Left kidney (tissue), 2 donors: ENCODE measurements around the gene LRP6. TPM values are rescaled to one million over a fixed set of nuclear protein-coding genes. Genes with fewer than 3 reads are reported as not detected.

Experiments
- DNase-seq: peaks from one replicate; pipeline ENCODE4 v3.0.0-alpha.2; 2013
- polyA plus RNA-seq: library from polyadenylated mRNA; unstranded; fragments of 120-200 nt; gene quantifications from one replicate; pipeline ENCODE4 v1.2.1, GENCODE V29; 2013; ENCODE audit not compliant: insufficient read length

LRP6 gene
- polyA plus RNA-seq, 1 donor: 68.9 TPM

DNA sequence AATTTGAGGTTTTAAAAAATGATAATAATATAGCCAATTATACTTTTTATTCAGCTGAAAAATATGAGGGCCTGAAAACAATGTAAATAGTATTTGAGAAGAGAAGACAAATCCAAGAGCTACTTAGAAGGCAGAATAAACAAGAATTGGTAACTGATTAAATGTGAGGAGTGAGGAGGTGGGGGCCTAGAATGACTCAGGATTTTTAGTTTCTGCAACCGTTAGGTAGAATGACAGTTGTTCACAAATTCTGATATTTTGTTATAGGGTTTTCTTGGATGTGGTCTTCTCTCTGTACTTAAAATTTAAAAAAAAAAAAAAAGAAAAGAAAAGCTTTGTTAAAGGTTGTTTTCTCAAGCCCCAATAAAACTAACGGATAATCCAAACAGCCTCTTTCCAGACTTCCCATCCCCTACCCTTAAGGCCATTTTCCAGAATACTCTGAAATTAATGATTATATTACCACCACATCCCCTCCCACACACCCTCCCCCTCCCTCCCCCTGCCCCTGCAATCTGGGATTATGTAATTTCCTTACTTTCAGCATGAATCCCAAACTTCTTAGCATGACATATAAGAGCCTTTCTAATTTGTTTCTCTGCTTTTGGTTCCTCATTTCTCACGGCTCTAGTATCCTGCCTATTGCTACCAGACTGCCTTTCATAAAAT is 50.4 kb downstream of the LRP6 start:
- DNase-seq: no peak

- DNase-seq: no peak
Measured at GRCh38 chr12:12214635-12215131, 52.2 kb downstream of the LRP6 start.

DNA sequence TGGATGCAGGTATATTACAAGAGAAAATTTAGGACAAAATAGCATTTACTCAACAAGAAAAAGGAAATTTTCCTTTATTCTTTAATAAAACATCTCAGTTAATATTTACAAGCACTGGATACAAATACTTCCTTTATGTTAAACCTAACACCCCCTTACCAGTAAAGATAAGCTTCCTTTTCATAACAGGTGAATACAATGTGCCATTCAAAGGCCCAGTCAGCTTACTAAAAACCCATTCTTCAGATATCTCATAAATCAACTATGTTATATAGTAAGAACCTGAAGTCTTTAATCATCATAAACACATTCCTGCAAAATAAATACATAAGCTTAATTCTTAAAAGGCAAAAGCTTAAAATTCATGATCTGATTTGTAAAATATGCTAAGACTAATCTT is 52.6 kb downstream of the LRP6 start:
- DNase-seq: no peak

DNA sequence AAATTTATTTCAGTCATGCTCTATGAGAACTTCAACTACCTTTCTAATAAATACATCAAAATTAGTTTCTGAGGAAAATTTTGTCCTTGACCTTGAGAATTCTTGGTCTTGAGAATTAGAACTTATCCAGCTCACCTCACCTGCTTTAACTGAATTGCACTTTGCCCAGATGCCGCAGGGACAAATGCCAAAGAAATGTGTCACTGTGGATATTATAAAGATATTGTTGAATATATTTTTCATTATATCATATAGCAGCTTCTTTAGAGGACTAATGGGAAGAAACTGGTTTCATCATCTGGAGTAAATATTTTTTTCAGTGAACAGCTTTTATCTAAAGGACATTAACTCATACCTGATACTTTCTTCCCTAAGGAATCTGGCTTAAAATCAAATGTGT is 54.1 kb downstream of the LRP6 start:
- no peak for DNase-seq

DNA sequence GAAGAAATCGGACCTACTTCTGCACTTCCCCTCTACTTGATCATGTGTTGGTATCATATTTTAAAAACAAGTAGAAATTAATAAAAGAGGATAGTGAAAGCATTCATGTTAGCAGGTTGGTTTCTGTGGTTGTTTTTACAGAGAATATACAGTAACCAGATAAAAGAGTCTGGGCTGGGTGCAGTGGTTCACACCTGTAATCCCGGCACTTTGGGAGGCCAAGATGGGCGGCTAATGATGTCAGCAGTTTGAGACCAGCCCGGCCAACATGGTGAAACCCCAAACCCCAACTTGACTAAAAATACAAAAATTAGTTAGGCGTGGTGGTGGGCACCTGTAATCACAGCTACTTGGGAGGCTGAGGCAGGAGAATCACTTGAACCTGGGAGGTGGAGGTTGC is 55.9 kb downstream of the LRP6 start:
- DNase-seq: no peak

DNA sequence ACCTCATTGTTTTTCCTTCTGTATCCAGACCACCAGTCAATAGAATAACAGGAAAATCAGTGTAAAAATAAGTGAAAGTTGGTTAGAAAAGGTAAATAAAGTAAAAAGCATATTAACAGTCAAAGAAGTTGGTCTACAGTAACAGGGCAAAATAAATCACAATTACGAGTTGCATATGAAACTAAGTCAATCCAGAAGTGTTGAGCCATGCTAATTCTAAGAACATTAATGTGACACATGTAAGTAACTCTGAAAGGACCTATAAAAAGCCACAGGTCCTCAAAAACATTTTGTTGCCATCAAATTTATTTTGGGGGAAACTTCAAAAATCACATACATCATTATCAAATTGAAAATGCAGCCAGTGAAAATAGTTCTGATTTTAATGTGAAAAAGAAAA is 56.4 kb downstream of the LRP6 start:
- DNase-seq: no peak

GRCh38 chr12:12209675-12210074 is 57.2 kb downstream of the LRP6 start:
- DNase-seq: no peak

DNA sequence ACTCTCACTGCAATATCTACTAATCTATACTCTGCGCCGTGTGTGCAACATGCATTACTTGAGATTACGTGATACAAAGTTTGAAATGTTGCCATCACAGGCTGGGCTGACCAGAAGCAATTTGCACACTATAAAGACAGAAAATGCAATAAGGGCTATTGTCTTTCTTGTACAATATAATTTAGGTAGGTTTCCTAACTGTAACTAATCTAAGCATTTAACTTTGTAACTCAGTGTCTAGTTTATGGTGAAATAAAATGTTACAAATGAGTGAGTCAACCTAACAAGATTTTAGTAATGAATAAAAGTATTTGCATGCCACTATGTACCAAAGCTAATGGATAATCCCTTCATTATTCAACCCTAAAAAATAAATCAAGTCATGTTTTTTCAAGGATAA is 57.8 kb downstream of the LRP6 start:
- no peak for DNase-seq

DNA sequence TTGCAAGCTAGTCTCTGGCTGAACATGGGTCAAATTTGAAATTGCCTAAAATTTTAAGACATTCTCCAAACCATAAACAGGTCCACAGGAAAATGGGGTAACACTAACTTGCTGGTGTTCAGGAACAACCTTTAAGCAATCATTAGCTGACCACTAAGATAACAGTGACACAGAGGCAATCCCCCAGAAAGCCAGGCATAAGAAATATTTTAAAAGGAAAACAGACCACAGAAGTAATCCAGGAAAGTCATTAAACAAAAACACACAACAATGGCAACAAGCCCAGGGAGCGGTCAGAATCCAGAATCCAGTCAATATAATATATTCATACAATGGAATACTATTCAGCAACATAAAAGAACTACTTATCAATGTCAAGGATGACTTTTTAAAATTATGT is 59.1 kb downstream of the LRP6 start:
- DNase-seq: no peak

- DNase-seq: no peak
Measured at GRCh38 chr12:12206776-12207388, 60.0 kb downstream of the LRP6 start.

DNA sequence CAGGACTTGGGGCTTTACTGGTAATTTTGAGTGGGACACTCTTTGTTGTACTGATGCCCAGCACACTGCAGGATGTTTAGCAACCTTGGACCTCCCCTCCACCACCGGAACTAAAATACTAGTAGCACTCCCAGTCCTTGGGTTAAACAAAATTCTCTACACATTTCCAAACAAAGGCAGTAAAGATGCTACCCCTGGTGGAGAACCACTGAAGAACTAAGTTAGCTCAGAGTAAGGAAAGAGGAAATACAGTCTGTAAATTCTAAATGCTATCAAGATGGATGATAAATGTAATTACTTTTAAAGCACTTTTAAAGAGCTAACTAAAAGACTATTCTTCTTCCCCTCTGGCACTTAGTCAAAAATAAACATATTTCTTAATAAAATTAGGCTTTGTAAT is 64.1 kb downstream of the LRP6 start:
- no peak for DNase-seq

- no peak for DNase-seq
Measured at GRCh38 chr12:12202105-12202504, 64.7 kb downstream of the LRP6 start.

- DNase-seq: no peak
Measured at GRCh38 chr12:12201274-12201758, 65.5 kb downstream of the LRP6 start.

DNA sequence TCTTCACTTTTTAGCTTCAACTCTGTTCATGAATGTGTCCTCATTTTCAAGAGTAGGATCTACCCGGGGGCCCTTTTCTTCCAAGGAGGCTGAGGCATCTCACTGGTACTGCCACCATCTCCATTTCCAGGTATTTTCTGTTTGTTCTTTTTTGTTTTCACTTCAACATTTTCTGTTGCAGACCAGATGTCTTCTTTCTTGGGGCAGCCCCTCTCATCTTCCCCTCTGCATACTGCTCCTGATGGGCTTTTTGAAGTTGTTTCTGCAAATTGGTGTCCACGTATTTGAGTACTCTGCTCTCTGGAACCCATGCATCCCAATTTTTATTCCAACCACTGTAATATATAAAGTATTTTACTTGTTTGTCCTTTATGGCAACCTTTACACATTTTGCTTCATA is 66.5 kb downstream of the LRP6 start:
- no peak for DNase-seq

- DNase-seq: no peak
Measured at GRCh38 chr12:12198124-12198523, 68.7 kb downstream of the LRP6 start.

- DNase-seq: no peak
Measured at GRCh38 chr12:12197128-12197527, 69.7 kb downstream of the LRP6 start.

DNA sequence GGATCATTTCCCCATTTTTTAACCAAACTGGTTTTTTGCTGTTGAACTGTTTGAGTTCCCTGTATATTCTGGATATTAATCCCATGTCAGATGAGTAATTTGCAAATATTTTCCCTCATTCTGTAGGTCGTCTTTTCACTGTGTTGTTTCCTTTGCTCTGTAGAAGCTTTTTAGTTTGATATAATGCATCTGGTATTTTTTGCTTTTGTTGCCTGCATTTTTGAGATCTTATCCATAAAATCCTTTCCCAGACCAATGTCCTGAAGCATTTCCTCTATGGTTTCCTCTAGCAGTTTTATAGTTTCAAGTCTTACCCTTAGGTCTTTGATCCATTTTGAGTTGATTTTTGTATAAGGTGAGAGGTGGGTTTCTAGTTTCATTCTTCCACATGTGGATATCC is 71.3 kb downstream of the LRP6 start:
- no peak for DNase-seq

- DNase-seq: no peak
Measured at GRCh38 chr12:12195081-12195480, 71.8 kb downstream of the LRP6 start.

- no peak for DNase-seq
Measured at GRCh38 chr12:12194206-12194605, 72.6 kb downstream of the LRP6 start.

GRCh38 chr12:12191008-12191407 is 75.8 kb downstream of the LRP6 start:
- no peak for DNase-seq

- no peak for DNase-seq
Measured at GRCh38 chr12:12190087-12190809, 76.6 kb downstream of the LRP6 start.

- DNase-seq: no peak
Measured at GRCh38 chr12:12185414-12185813, 81.4 kb downstream of the LRP6 start.

GRCh38 chr12:12182703-12183365 is 84.0 kb downstream of the LRP6 start:
- DNase-seq: no peak
